Measurements from ENCODE around the gene DLG2. TPM values are rescaled to one million over a fixed set of nuclear protein-coding genes. Genes with fewer than 3 reads are reported as not detected.

DLG2 gene
- total RNA-seq, 4 donors from 2014 or later, result 0.18 to 8.3 (median 2.5) TPM

DNA sequence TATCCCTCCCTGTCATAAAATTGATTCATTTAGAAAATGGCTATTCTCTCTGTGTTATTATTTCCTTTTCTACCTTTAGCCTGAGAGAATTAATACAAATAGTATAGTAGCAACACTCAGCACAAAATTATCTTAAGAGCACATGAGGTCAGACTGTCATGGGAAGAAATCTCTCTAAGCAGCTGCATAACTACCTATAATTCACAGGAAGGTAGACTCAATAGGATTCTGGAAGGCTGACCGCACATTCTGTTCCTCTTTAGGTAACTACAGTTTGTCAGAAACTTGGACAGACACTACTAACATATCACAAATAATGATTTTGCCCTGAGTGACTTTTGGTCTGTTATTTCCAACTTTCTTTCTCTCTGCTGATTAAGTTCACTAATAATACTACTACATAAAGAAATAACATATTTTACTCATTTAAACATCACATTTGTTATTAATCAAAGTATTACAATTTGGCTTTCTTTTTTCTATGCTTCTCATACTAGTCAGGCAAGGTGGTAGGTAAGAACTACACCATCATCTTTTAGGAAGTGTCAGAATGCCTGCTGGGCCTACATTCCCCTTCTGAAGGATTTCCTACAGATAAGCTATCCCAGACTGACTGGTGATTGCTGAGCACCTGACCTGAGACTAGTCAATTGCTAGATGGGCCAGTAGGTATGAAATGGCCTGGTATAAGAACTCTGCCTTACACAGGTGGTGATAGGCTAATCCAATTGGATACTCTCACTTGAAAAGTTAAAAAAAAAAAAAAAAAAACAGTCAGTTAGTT is 325.1 kb downstream of the DLG2 start:
- no peaks in the 10 kb centered on the region for H3K27me3 ChIP-seq
- no peak overlapping the region for H3K27ac ChIP-seq
- no peaks in the 10 kb centered on the region for H3K4me1 ChIP-seq
- no peak for DNase-seq
- no peaks in the 10 kb centered on the region for H3K36me3 ChIP-seq
- TF ChIP-seq POLR2A (IDR thresholded peaks at IDR 0.05), result no peak
- TF ChIP-seq, protein P1, sequence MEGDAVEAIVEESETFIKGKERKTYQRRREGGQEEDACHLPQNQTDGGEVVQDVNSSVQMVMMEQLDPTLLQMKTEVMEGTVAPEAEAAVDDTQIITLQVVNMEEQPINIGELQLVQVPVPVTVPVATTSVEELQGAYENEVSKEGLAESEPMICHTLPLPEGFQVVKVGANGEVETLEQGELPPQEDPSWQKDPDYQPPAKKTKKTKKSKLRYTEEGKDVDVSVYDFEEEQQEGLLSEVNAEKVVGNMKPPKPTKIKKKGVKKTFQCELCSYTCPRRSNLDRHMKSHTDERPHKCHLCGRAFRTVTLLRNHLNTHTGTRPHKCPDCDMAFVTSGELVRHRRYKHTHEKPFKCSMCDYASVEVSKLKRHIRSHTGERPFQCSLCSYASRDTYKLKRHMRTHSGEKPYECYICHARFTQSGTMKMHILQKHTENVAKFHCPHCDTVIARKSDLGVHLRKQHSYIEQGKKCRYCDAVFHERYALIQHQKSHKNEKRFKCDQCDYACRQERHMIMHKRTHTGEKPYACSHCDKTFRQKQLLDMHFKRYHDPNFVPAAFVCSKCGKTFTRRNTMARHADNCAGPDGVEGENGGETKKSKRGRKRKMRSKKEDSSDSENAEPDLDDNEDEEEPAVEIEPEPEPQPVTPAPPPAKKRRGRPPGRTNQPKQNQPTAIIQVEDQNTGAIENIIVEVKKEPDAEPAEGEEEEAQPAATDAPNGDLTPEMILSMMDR (IDR thresholded peaks at IDR 0.05), result no peak
- H3K4me3 ChIP-seq, result no peak overlapping the region
- H3K9me3 ChIP-seq, result no peaks in the 10 kb centered on the region

DNA sequence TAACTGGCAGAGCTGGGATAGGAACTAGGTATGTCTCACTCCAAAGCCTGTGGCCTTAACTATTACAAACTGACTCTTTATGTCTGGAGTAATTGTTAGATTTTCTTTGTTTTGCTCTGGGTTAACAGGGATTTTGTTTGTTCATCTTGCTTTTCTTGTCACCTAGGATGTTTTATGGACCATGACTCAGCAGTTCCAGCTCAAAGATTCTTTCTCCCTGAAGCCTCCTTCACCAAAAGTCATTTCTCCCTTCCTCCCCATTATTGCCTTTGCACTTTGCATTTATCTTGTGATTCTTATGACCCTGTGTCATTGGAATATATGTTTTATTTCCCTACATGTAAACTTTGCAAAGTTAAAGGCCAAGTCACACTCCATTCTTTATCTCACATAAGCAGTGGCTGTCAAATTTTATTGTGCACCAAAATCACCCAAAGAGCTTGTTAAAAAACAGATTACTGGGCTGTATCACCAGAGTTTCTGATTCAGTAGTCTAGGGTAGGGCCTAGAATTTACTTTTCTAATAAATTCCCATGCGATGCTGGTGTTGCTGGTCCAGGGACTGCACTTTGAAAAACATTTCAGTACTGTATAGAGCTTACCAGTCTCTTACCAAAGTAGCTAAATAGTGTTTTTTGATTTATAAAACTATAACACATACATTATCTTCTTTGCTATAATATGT is 327.7 kb downstream of the DLG2 start:
- no peaks in the 10 kb centered on the region for H3K4me1 ChIP-seq
- H3K36me3 ChIP-seq, result no peaks in the 10 kb centered on the region
- TF ChIP-seq POLR2A (IDR thresholded peaks at IDR 0.05), result no peak
- TF ChIP-seq, protein P1 (IDR thresholded peaks at IDR 0.05), result no peak
- no peak overlapping the region for H3K27ac ChIP-seq
- no peaks in the 10 kb centered on the region for H3K9me3 ChIP-seq
- H3K27me3 ChIP-seq, result no peaks in the 10 kb centered on the region
- no peak for DNase-seq
- no peak overlapping the region for H3K4me3 ChIP-seq

DNA sequence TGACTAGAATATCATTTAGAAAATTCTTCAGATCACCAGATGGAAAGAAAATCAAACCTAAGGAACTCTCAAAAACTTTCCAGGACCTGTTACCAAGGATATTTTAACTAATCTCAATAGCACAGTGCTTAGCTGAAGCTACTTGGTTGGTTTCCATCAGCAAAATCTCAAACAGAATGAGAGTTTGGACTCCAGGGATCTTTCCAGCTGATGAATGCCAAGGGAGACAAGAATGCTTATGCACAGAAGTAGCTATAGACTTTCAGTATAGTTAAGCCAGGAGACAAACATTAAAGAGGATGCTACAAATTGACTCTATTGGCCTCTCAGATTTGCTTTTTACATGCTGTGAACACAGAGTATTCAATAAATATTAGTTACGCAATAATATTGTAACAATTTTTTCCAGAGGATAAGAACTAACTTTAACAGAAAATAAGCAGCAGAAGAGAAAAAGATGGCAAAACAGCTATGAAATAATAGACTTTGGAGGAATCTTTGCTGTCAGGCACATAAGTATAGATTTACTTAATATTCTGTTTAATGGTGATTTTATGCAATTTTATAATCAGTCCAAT is 331.4 kb downstream of the DLG2 start:
- no peak for DNase-seq
- H3K36me3 ChIP-seq, result no peaks in the 10 kb centered on the region

DNA sequence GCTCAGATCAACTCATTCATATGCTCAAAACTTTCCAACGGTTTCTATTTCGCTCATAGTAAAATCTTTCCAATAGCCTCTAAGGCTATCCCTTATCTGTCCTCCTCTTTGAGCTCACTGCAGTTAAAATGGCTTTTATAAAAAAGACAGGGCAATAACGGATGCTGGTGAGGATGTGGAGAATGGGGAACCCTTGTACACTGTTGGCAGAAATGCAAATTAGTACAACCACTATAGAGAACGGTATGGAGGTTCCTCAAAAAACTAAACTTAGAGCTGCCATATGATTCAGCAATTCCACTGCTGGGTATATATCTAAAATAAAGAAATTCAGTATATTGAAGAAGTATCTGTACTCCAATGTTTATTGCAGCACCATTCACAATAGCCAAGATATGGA is 345.6 kb downstream of the DLG2 start:
- Histone ChIP-seq H3K36me3 (no peaks in the 10 kb centered on the region), H3K9me3 (no peaks in the 10 kb centered on the region), H3K27me3 (no peaks in the 10 kb centered on the region), H3K4me3 (no peak overlapping the region), H3K27ac (no peak overlapping the region), H3K4me1 (no peaks in the 10 kb centered on the region)
- TF ChIP-seq, protein P1 (IDR thresholded peaks at IDR 0.05), result no peak
- TF ChIP-seq POLR2A (IDR thresholded peaks at IDR 0.05), result no peak
- DNase-seq, result no peak

More for the DNA sequence above, 331.4 kb downstream of the DLG2 start:
- TF ChIP-seq POLR2A (IDR thresholded peaks at IDR 0.05), result no peak
- TF ChIP-seq, protein P1 (IDR thresholded peaks at IDR 0.05), result no peak
- H3K27ac ChIP-seq, result no peak overlapping the region
- H3K4me3 ChIP-seq, result no peak overlapping the region
- no peaks in the 10 kb centered on the region for H3K27me3 ChIP-seq
- H3K4me1 ChIP-seq, result no peaks in the 10 kb centered on the region
- H3K9me3 ChIP-seq, result no peaks in the 10 kb centered on the region

DNA sequence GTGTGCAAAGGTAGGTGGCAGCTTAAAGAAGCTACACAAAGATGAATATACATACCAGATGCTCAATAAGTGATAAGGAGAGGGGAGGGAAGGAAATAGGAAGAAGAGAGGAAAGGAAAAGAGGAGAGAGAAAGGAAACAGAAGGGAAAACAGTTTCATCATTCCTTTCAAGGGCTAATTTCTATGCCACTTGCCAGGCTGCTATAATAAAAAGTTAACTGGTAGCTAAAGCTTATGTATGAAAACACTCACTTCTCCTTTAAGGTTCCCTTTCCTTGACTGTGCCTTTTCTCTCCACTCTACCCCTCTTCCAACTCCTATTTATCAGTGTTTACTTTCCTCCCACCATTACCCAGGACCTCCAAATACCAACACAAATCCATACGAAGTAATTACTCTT is 347.9 kb downstream of the DLG2 start:
- no peaks in the 10 kb centered on the region for H3K36me3 ChIP-seq
- TF ChIP-seq, protein P1 (IDR thresholded peaks at IDR 0.05), result no peak
- no peak for TF ChIP-seq POLR2A (IDR thresholded peaks at IDR 0.05)
- H3K9me3 ChIP-seq, result no peaks in the 10 kb centered on the region
- no peak for DNase-seq
- H3K4me1 ChIP-seq, result no peaks in the 10 kb centered on the region
- no peak overlapping the region for H3K4me3 ChIP-seq
- H3K27me3 ChIP-seq, result no peaks in the 10 kb centered on the region
- no peak overlapping the region for H3K27ac ChIP-seq
